CD4-positive, alpha-beta T cell (primary cell): ENCODE data around the gene TULP4. TPM values are rescaled to one million over a fixed set of nuclear protein-coding genes. Genes with fewer than 3 reads are reported as not detected.

Experiments used
- ATAC-seq: fragments of 200-7000 bp; cut with Tn5 transposase; one replicate; pipeline ENCODE4 v1.10.0; 2022; ENCODE audit warnings: mild to moderate bottlenecking; ENCODE audit not compliant: poor library complexity
- CTCF ChIA-PET: fragments of 350-600 bp; sonication (Branson Sonifier 250); formaldehyde crosslinking; loops from one replicate; lab custom pipeline; 2021; ENCODE audit warnings: antibody characterized with exemption, inconsistent platforms; lab: Charles Lee
- POLR2A ChIA-PET: fragments of 350-600 bp; sonication (Branson Sonifier 250); formaldehyde crosslinking; loops from one replicate; lab custom pipeline; 2021; ENCODE audit warnings: antibody characterized with exemption, inconsistent platforms; lab: Charles Lee
- DNase-seq, 14 experiments: peaks; one replicate each; pipeline ENCODE4 v3.0.0-alpha.2; 2013 to 2020; ENCODE audit warnings: mixed read lengths in 2 of 14
- H3K27ac ChIP-seq, 2 donors: one replicate each; pipeline versions ENCODE4 v1.5.1 to v1.7.0; 2013; ENCODE audit warnings: low read length in 2 of 2, low read depth in 1 of 2, mild to moderate bottlenecking in 1 of 2
- H3K27me3 ChIP-seq, 2 experiments: 1 replicate in 1 of 2; 2 replicates in 1 of 2; pipeline versions ENCODE4 v1.6.1 to v1.7.0; 2013; ENCODE audit warnings: low read length in 2 of 2, control low read depth in 1 of 2, mild to moderate bottlenecking in 1 of 2, moderate library complexity in 1 of 2; ENCODE audit not compliant: insufficient read depth in 2 of 2, control insufficient read depth in 1 of 2
- H3K36me3 ChIP-seq: one replicate; pipeline ENCODE4 v1.6.1; 2013; ENCODE audit warnings: low read length, control low read depth; ENCODE audit not compliant: insufficient read depth
- H3K4me1 ChIP-seq: one replicate; pipeline ENCODE4 v1.6.1; 2013; ENCODE audit warnings: low read length, control low read depth; ENCODE audit not compliant: insufficient read depth
- H3K4me3 ChIP-seq: one replicate; pipeline ENCODE4 v1.5.1; 2013; ENCODE audit warnings: mild to moderate bottlenecking, low read length, moderate library complexity
- H3K9me3 ChIP-seq, 2 experiments: 1 replicate in 1 of 2; 2 replicates in 1 of 2; pipeline versions ENCODE4 v1.6.1 to v1.7.0; 2013; ENCODE audit warnings: low read length in 2 of 2, mild to moderate bottlenecking in 2 of 2, control low read depth in 1 of 2, moderate library complexity in 1 of 2; ENCODE audit not compliant: control insufficient read depth in 1 of 2, insufficient read depth in 1 of 2
- H3K27ac Mint-ChIP-seq: one replicate; pipeline ENCODE4 v1.8.0; 2020; ENCODE audit warnings: mixed read lengths
- H3K27me3 Mint-ChIP-seq: one replicate; pipeline ENCODE4 v1.8.0; 2021; ENCODE audit warnings: mixed read lengths
- H3K36me3 Mint-ChIP-seq: one replicate; pipeline ENCODE4 v1.8.0; 2021; ENCODE audit warnings: low read depth, mixed read lengths
- H3K4me1 Mint-ChIP-seq: one replicate; pipeline ENCODE4 v1.8.0; 2021; ENCODE audit warnings: low read depth, mixed read lengths
- H3K4me3 Mint-ChIP-seq: one replicate; pipeline ENCODE4 v1.8.0; 2020; ENCODE audit warnings: mild to moderate bottlenecking, mixed read lengths
- H3K9me3 Mint-ChIP-seq: one replicate; pipeline ENCODE4 v1.8.0; 2020; ENCODE audit warnings: mixed read lengths
- intact Hi-C, 2 experiments: fragments of 100-400 bp; cut with DNase I in 1 of 2; cut with micrococcal nuclease in 1 of 2; formaldehyde crosslinking; loops; one replicate each; pipeline versions ENCODE4 v1.15.1 to v1.9.0; 2023 to 2025; cut with DNase I, micrococcal nuclease
- total RNA-seq, 174 experiments: library from RNA in 2 of 174; stranded (reverse) in 2 of 174; gene quantifications; one replicate each; pipeline ENCODE4 v1.2.3 and lab custom pipeline; 2021 to 2026
- TF ChIP-seq, protein P1 (sequence below): fragments of 200-600 bp; IDR thresholded peaks from one replicate; pipeline ENCODE4 v1.8.0; 2022; ENCODE audit warnings: antibody characterized with exemption, mild to moderate bottlenecking

TULP4 gene
- total RNA-seq, 2 experiments from 2014 or later, result 66.1 to 68.2 TPM

DNA sequence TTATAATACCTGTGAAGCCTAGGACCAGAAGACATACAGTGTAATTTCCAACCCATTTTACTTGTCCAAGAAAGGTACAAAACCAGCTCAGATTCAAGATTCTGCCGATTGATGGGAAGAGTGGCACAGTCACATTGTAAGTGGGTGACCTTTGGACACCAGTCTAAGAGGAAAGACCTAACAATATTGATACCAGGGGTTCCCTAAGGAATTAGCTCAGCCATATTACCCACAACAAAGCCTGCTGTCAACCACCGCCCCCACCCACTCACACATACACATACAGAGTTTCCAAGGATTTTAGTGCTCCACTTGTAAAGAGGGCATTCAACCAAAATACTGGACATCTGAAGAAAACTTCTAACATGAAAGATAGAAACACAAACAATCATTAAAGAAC lies 219.7 kb downstream of the TULP4 start:
- Histone ChIP-seq H3K36me3 (no peaks in the 10 kb centered on the region), H3K9me3 (peaks cover 0 to 17% of the 10 kb centered on the region in 2 experiments), H3K4me3 (no peak overlapping the region), H3K27me3 (peaks cover 8 to 18% of the 10 kb centered on the region in 2 experiments), H3K4me1 (peaks cover 14% of the 10 kb centered on the region), H3K27ac (no peak overlapping the region)
- no peak for ATAC-seq
- no peak for DNase-seq
- intact Hi-C loops, result no loop called here
- POLR2A ChIA-PET, result no interaction called here
- Mint-ChIP-seq H3K4me1 (peaks cover 9% of the 10 kb centered on the region), H3K27me3 (peaks cover 62% of the 10 kb centered on the region), H3K27ac (no peak overlapping the region), H3K9me3 (peaks cover 8% of the 10 kb centered on the region), H3K4me3 (no peak overlapping the region), H3K36me3 (no peaks in the 10 kb centered on the region)
- TF ChIP-seq, protein P1, sequence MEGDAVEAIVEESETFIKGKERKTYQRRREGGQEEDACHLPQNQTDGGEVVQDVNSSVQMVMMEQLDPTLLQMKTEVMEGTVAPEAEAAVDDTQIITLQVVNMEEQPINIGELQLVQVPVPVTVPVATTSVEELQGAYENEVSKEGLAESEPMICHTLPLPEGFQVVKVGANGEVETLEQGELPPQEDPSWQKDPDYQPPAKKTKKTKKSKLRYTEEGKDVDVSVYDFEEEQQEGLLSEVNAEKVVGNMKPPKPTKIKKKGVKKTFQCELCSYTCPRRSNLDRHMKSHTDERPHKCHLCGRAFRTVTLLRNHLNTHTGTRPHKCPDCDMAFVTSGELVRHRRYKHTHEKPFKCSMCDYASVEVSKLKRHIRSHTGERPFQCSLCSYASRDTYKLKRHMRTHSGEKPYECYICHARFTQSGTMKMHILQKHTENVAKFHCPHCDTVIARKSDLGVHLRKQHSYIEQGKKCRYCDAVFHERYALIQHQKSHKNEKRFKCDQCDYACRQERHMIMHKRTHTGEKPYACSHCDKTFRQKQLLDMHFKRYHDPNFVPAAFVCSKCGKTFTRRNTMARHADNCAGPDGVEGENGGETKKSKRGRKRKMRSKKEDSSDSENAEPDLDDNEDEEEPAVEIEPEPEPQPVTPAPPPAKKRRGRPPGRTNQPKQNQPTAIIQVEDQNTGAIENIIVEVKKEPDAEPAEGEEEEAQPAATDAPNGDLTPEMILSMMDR, result no peak
- CTCF ChIA-PET, result no interaction called here

DNA sequence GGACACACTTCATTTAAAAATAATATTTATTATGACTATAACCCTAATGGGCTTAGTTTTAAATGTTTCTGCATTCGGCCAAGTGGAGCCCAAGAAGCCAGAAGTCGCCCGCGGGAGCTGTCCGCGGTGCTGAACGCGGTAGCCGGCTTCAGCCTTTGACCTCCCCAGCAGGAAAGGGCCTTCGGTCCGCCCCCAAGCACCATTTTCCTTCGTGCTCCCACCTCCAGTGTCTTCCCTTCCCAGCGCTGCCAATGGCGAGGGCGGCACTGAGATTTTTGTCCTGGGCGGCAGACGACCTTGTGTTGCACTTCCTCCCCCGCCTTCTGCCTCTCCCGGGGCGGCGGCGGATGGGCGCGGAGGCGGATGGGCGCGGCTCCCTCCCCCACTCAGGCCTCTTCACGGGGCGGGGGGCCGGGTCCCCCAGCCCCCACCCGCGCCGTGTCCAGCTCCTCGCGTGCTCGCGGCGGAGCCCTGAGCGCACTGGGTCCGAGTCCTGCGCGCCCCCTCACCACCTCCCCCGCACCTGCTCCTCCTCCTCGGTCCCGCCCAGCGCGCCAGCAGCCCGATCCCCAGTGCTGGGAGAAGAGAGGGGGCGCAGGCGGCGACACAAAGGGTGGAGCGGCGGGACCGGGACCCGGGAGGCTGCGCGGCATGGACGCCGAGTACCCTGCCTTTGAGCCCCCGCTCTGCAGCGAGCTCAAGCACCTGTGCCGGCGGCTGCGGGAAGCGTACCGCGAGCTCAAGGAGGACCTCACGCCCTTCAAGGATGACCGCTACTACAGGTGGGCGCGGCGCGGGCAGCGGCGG lies 224.0 kb downstream of the TULP4 start:
- DNase-seq (peak; percentile 45 to 87 (median 63)), ATAC-seq (peak; percentile 71)
- Histone ChIP-seq H3K36me3 (no peaks in the 10 kb centered on the region), H3K27ac (no peak overlapping the region), H3K4me1 (peaks cover 18% of the 10 kb centered on the region), H3K9me3 (peaks cover 0 to 17% of the 10 kb centered on the region in 2 experiments), H3K27me3 (peaks cover 22 to 23% of the 10 kb centered on the region in 2 experiments), H3K4me3 (peak overlapping the region; percentile 55)
- Mint-ChIP-seq H3K36me3 (no peaks in the 10 kb centered on the region), H3K27me3 (peaks cover 70% of the 10 kb centered on the region), H3K27ac (no peak overlapping the region), H3K4me3 (peak overlapping the region; percentile 82), H3K4me1 (peaks cover 14% of the 10 kb centered on the region), H3K9me3 (peaks cover 5% of the 10 kb centered on the region)
- ChIA-PET POLR2A (interaction anchor here (0.8 to 2.5 kb wide), 2 partner anchors 15 to 23 kb away, joined by 3 to 8 read pairs; partner anchors contain the start of gene TMEM181), CTCF (interaction anchor here (1.8 kb wide), 1 partner anchor 322 kb away, joined by 4 read pairs; no protein-coding TSS in a partner anchor)
- intact Hi-C loops, result no loop called here
- TF ChIP-seq, protein P1, result no peak

DNA sequence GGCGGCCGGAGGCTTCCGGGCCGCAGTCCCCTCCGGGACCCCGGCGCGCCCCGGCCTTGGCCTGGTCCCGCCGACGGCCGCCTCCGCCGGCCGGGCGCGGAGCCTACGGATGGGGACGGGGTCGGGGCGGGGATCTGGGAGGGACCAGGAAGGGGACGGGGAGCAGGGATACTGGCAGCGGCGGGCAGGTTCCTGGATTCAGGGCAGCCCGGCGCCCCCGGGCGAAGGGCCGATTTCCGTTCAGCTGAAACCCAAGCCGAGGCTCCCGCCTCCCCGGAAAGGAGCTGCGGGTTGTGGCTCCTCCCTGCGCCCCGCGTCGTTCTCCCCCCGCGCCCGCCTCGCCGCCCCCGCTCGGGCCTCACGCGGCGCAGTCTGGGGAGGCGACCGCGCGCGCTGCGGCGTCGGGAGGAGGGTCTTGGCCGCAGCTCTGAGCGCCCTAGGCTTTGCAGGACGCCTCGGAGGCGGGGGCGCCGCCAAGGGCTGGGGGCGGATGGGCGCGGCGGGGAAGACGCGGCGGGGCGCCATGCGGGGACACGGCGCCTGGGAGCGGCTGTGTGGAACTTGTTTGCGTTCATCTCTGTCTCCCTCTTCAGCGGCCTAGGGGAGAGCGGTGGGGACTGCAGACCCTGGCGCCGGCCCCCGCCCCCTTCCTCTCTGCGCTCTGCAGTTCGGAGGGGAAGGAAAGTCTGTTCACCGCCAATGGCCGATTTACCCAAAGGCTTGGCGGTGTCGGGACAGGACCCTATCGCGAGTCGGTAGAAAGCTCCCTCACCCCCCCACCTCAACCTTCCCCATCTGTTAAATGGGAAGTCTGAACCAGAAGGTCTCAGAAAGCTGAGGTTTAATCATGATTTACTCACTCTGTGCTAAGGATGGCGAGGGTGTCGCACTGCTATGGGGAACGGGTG lies 224.9 kb downstream of the TULP4 start:
- Mint-ChIP-seq H3K4me3 (peak overlapping the region; percentile 58), H3K27ac (no peak overlapping the region), H3K4me1 (peaks cover 14% of the 10 kb centered on the region), H3K9me3 (peaks cover 5% of the 10 kb centered on the region), H3K36me3 (no peaks in the 10 kb centered on the region), H3K27me3 (peaks cover 64% of the 10 kb centered on the region)
- ATAC-seq (peak; percentile 57), DNase-seq (peak in 5 of 14 experiments; percentile 15 to 57 (median 37))
- H3K27ac ChIP-seq, result no peak overlapping the region
- H3K4me3 ChIP-seq, result peak overlapping the region; percentile 55
- H3K27me3 ChIP-seq, result peaks cover 22 to 23% of the 10 kb centered on the region in 2 experiments
- intact Hi-C loops, result no loop called here
- peaks cover 0 to 17% of the 10 kb centered on the region in 2 experiments for H3K9me3 ChIP-seq
- ChIA-PET POLR2A (interaction anchor here (0.6 to 2.5 kb wide), 2 partner anchors 22 to 320 kb away, joined by 4 to 8 read pairs; partner anchors contain the start of gene TMEM181), CTCF (no interaction called here)
- peaks cover 18% of the 10 kb centered on the region for H3K4me1 ChIP-seq
- TF ChIP-seq, protein P1, result no peak
- no peaks in the 10 kb centered on the region for H3K36me3 ChIP-seq
